ENCODE measurements around the gene FOXF1.

The FOXF1 gene

GRCh38 chr16:86510465-86511261 lies at the start of gene FOXF1:
Gene FOXF1, plus strand, starts transcription at chr16:86510527. Its CDS starts 43 bp downstream, at chr16:86510570.
- Histone ChIP-seq H3K9ac (ENCODE audit: low read depth, low read length) (peak within 1 kb of the TSS; percentile 53), H3K4me1 (ENCODE audit: insufficient read depth, low read length) (peaks cover 8% of the 10 kb centered on the region; the same call in 1 of the 2 replicates)

DNA sequence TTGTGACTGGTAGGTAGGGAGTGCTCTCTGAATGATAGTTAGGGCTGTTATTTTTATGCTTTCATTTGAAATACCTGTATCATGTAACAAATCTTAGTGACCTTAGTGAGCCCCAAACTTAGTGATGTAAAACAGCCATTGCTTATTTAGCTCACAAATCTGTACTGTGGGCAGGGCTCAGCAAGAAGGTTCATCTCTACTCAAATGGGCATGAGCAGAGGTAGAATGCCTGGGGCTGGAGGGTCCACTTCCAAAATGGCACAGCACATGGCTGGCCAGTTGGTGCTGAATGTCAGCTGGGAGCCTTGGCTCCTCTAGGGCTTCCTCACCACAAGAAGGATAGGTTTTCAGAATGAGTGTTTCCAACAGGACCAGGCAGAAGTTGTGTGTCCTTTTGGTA lies 49.3 kb upstream of the FOXF1 start:
- Histone ChIP-seq H3K36me3 (ENCODE audit: insufficient read depth, low read length) (no peaks in the 10 kb centered on the region), H3K9ac (ENCODE audit: low read depth, low read length) (no peak overlapping the region), H3K9me3 (ENCODE audit: control insufficient read depth, insufficient read depth, low read length) (no peaks in the 10 kb centered on the region), H3K4me1 (ENCODE audit: insufficient read depth, low read length) (no peaks in the 10 kb centered on the region)

More at GRCh38 chr16:86510465-86511261, at the start of gene FOXF1:
- H3K36me3 ChIP-seq (ENCODE audit: insufficient read depth, low read length): no peaks in the 10 kb centered on the region
- no peaks in the 10 kb centered on the region for H3K9me3 ChIP-seq (ENCODE audit: control insufficient read depth, insufficient read depth, low read length)

DNA sequence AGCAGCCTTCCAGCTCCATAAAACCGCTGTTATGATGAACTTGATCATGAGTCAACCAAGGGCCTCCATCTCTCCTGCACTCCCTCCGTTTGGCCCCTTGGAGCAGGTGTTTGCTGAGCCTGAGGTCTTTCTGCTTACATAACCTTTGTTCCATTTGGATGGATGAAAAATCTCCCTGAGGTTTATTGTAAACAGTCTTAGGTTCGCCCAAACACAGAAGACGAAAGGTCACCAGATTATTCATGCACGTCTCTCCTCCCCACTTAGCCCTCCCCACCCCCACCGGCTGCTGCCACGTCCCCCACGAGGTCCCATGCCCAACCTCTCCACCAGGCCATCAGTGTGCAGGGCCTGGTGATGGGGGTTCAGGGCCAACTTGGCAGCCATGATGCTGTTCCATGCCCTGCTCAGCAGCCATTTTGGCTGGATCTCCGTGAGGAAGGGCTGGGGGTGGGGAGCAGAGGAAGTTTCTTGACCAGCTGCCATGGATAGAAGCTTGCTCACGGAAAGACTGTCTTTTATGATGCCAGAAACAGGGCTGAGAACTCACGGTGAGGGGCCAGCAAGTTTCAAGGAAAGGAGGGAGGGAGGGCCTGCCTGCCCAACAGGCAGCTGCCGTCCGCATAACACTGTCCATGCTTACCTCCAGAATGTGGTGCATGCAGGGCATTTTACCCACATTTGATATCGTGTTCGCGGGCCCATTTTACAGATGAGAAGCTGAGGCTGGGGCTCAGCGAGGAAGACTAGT lies 47.8 kb upstream of the FOXF1 start:
- Histone ChIP-seq H3K9ac (ENCODE audit: low read depth, low read length) (no peak overlapping the region), H3K9me3 (ENCODE audit: control insufficient read depth, insufficient read depth, low read length) (no peaks in the 10 kb centered on the region), H3K4me1 (ENCODE audit: insufficient read depth, low read length) (no peaks in the 10 kb centered on the region), H3K36me3 (ENCODE audit: insufficient read depth, low read length) (no peaks in the 10 kb centered on the region)

DNA sequence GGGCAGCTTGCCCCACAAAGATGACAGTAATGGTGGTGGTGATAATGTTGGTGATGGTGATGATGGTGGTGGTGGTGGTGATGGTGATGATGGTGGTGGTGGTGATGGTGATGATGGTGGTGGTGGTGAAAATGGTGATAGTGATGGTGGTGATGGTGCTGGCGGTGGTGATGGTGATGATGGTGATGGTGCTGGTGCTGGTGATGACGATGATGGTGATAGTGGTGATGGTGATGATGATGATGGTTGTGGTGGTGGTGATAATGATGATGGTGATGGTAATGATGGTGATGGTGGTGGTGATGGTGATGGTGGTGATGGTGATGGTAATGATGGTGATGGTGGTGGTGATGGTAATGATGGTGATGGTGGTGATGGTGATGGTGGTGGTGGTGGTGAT lies 46.3 kb upstream of the FOXF1 start:
- H3K9ac ChIP-seq (ENCODE audit: low read depth, low read length): no peak overlapping the region
- H3K9me3 ChIP-seq (ENCODE audit: control insufficient read depth, insufficient read depth, low read length): no peaks in the 10 kb centered on the region
- no peaks in the 10 kb centered on the region for H3K4me1 ChIP-seq (ENCODE audit: insufficient read depth, low read length)
- no peaks in the 10 kb centered on the region for H3K36me3 ChIP-seq (ENCODE audit: insufficient read depth, low read length)

- no peak overlapping the region for H3K9ac ChIP-seq (ENCODE audit: low read depth, low read length)
- no peaks in the 10 kb centered on the region for H3K9me3 ChIP-seq (ENCODE audit: control insufficient read depth, insufficient read depth, low read length)
- no peaks in the 10 kb centered on the region for H3K36me3 ChIP-seq (ENCODE audit: insufficient read depth, low read length)
- no peaks in the 10 kb centered on the region for H3K4me1 ChIP-seq (ENCODE audit: insufficient read depth, low read length)
Measured at GRCh38 chr16:86465434-86465833, 44.9 kb upstream of the FOXF1 start.

DNA sequence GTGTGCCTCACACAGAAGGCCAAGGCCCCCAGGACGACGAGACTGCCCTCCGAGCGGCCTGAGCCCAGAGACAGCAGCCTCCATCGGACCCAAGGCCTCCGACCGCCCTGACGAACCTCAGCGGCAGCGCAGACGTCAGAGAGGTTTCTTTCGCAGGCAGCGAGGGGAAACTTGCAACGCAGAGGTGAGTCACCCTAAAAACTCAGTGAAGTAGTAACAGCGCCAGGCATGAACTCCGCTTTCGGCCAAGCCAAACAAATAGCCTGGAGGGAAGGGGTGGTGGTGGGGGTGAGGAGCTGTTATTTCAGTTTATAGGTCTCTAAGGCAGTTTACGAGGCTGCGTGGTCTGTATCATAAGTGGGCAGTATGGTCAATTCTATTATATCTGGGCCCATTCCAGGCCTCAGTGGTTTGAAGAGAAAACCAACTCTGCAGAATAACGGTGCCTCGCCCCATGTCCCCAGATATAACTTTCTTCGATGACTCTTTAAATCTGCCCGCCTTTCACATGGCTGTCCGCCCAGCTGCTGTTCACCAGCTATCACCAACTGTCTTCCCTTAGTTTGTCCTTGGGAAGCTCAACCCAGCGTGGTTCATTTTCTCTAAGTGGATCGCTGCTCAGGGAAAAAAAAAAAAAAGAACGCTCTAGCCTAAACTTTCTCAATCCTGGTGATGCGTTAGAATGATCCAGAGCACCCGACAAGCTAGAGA lies 43.5 kb upstream of the FOXF1 start:
- Histone ChIP-seq H3K36me3 (ENCODE audit: insufficient read depth, low read length) (no peaks in the 10 kb centered on the region), H3K4me1 (ENCODE audit: insufficient read depth, low read length) (no peaks in the 10 kb centered on the region), H3K9ac (ENCODE audit: low read depth, low read length) (no peak overlapping the region), H3K9me3 (ENCODE audit: control insufficient read depth, insufficient read depth, low read length) (no peaks in the 10 kb centered on the region)

DNA sequence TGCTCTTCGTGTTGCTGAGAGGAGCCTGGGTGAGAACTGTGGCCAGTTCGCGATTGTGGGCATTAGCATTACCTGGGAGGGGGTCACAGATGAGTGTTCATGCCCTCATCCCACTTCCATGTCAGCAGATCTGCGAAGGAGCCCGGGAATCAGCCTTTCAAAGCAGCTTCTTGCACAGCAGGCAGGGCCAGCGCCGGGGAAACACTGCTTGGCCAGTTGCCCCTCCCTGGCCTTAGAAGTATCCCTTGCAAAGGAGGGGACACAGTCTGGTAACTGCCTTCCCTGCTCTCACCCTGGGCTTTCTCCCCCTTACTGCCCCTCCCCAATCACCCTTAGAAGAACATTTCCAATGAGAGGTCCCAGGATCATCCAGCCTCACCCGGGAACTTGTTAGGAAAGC lies 42.8 kb upstream of the FOXF1 start:
- H3K4me1 ChIP-seq (ENCODE audit: insufficient read depth, low read length): no peaks in the 10 kb centered on the region
- H3K9ac ChIP-seq (ENCODE audit: low read depth, low read length): no peak overlapping the region
- no peaks in the 10 kb centered on the region for H3K36me3 ChIP-seq (ENCODE audit: insufficient read depth, low read length)
- no peaks in the 10 kb centered on the region; the same call in 1 of the 2 replicates for H3K9me3 ChIP-seq (ENCODE audit: control insufficient read depth, insufficient read depth, low read length)

GRCh38 chr16:86470964-86471363 lies 39.4 kb upstream of the FOXF1 start:
- H3K9me3 ChIP-seq (ENCODE audit: control insufficient read depth, insufficient read depth, low read length): no peaks in the 10 kb centered on the region; the same call in 1 of the 2 replicates
- H3K9ac ChIP-seq (ENCODE audit: low read depth, low read length): no peak overlapping the region
- H3K4me1 ChIP-seq (ENCODE audit: insufficient read depth, low read length): no peaks in the 10 kb centered on the region
- H3K36me3 ChIP-seq (ENCODE audit: insufficient read depth, low read length): no peaks in the 10 kb centered on the region

DNA sequence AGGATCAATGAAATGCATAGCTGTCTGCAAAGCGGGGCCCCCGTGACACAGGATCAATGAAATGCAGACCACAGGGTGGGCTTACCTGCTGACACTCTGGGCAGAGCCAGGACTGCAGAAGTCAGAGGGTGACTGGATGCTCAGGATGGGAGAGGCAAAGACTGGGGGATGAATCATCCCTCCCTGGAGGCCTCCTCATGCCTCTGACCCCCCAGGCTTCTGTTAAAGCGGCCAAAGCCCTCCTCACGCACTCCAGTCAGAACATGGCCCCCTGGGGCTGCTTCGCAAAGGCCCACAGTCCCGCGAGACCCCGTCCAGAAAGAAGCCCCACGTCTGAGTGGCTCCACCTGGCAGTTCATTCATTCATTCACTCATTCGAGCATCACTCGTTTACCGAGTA lies 38.4 kb upstream of the FOXF1 start:
- H3K4me1 ChIP-seq (ENCODE audit: insufficient read depth, low read length): no peaks in the 10 kb centered on the region
- H3K36me3 ChIP-seq (ENCODE audit: insufficient read depth, low read length): no peaks in the 10 kb centered on the region
- H3K9ac ChIP-seq (ENCODE audit: low read depth, low read length): no peak overlapping the region
- no peaks in the 10 kb centered on the region; the same call in 1 of the 2 replicates for H3K9me3 ChIP-seq (ENCODE audit: control insufficient read depth, insufficient read depth, low read length)

DNA sequence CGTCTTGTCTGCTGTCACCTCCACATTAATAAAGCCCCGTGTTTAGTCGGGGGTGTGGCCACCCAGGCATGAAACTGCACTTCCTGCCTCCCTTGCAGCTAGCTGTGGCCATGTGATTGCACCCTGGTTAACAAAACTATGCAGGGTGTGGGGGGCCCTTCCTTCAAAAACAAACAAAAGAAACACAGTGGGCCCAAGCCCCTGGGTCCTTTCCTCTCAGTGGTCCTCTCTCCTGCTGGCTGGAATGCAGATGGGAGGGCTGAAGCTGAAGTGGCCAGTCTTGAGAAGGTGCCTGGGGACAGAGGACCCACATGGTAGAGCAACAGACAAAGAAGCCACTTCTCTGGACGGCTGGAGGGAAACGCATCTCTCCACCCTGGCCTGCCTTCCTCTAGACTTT lies 38.0 kb upstream of the FOXF1 start:
- no peaks in the 10 kb centered on the region for H3K36me3 ChIP-seq (ENCODE audit: insufficient read depth, low read length)

DNA sequence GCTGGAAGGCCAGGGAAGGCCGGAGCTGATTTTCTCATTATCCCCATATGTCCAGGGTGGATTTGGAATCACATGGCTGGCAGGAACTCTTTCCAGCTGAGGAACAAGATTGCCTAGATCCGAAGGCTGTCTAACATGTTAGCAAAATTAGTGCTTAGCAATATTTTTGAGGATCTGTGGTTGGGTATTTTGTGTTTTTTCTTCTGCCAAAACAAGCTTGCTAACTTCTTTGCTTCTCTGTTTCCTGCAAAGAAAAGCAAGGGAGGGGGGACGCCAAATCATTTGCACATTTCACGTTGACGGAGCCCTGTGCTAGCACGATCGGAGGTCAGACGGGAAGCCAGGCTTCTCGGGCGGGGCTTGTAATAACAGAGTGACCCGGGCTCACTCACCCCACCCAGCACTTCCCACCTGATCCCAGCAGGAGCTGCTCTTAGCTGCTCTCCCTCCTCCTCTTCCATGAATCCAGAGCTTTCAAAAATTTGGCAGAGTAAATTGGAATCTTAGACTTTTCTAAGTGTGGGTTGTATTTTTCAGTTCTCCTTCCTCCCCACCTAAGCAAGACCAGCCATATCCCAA lies 33.3 kb upstream of the FOXF1 start:
- H3K9ac ChIP-seq (ENCODE audit: low read depth, low read length): no peak overlapping the region
- no peaks in the 10 kb centered on the region; the same call in 1 of the 2 replicates for H3K9me3 ChIP-seq (ENCODE audit: control insufficient read depth, insufficient read depth, low read length)
- H3K4me1 ChIP-seq (ENCODE audit: insufficient read depth, low read length): no peaks in the 10 kb centered on the region
- H3K36me3 ChIP-seq (ENCODE audit: insufficient read depth, low read length): no peaks in the 10 kb centered on the region

More for the DNA sequence above, 38.0 kb upstream of the FOXF1 start:
- Histone ChIP-seq H3K4me1 (ENCODE audit: insufficient read depth, low read length) (no peaks in the 10 kb centered on the region), H3K9me3 (ENCODE audit: control insufficient read depth, insufficient read depth, low read length) (no peaks in the 10 kb centered on the region; the same call in 1 of the 2 replicates), H3K9ac (ENCODE audit: low read depth, low read length) (no peak overlapping the region)

GRCh38 chr16:86477642-86478041 lies 32.7 kb upstream of the FOXF1 start:
- Histone ChIP-seq H3K9ac (ENCODE audit: low read depth, low read length) (no peak overlapping the region), H3K9me3 (ENCODE audit: control insufficient read depth, insufficient read depth, low read length) (no peaks in the 10 kb centered on the region), H3K36me3 (ENCODE audit: insufficient read depth, low read length) (no peaks in the 10 kb centered on the region)

DNA sequence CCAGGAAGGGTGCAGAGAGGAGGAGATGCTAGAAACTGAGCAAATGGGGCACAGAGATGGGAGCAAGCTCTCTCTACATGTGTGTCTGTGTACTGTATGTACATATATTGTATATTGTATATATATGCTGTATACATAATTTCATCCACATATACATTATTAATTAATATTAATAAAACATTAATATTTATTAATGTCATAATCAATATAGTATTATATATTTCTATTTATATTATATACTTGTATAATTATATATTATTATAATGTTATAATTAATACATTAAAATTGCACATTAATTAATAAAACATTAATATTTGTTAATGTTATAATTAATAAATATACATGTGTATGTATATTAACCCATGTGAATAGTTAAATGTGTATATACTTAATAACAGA lies 31.5 kb upstream of the FOXF1 start:
- Histone ChIP-seq H3K9me3 (ENCODE audit: control insufficient read depth, insufficient read depth, low read length) (no peaks in the 10 kb centered on the region), H3K36me3 (ENCODE audit: insufficient read depth, low read length) (no peaks in the 10 kb centered on the region), H3K4me1 (ENCODE audit: insufficient read depth, low read length) (no peaks in the 10 kb centered on the region), H3K9ac (ENCODE audit: low read depth, low read length) (no peak overlapping the region)

More at GRCh38 chr16:86477642-86478041, 32.7 kb upstream of the FOXF1 start:
- H3K4me1 ChIP-seq (ENCODE audit: insufficient read depth, low read length): no peaks in the 10 kb centered on the region

GRCh38 chr16:86479419-86479818 lies 30.9 kb upstream of the FOXF1 start:
- no peak overlapping the region for H3K9ac ChIP-seq (ENCODE audit: low read depth, low read length)
- no peaks in the 10 kb centered on the region for H3K4me1 ChIP-seq (ENCODE audit: insufficient read depth, low read length)
- H3K36me3 ChIP-seq (ENCODE audit: insufficient read depth, low read length): no peaks in the 10 kb centered on the region
- 0 out of 2 replicates have a peak, but pooled peaks cover 3% of the 10 kb centered on the region for H3K9me3 ChIP-seq (ENCODE audit: control insufficient read depth, insufficient read depth, low read length)

Measured in ES-I3 (cell line).